D721Med (cell line): Measurements from ENCODE around the gene WAC.

ENCODE experiments used
- DNase-seq: peaks from one replicate; pipeline ENCODE4 v3.0.0; 2011; ENCODE audit warnings: low spot score; ENCODE audit not compliant: insufficient read length
- FAIRE-seq: peaks from 2 replicates; lab custom pipeline; 2011; peaks lifted over from hg19 to GRCh38; lab: Jason Lieb, UNC
- TF ChIP-seq, protein P1 (sequence below): IDR thresholded peaks from 2 replicates; pipeline ENCODE4 v1.5.1; 2012; ENCODE audit warnings: mild to moderate bottlenecking, control low read depth; ENCODE audit not compliant: insufficient read depth; ENCODE audit errors: missing control alignments

WAC gene

DNA sequence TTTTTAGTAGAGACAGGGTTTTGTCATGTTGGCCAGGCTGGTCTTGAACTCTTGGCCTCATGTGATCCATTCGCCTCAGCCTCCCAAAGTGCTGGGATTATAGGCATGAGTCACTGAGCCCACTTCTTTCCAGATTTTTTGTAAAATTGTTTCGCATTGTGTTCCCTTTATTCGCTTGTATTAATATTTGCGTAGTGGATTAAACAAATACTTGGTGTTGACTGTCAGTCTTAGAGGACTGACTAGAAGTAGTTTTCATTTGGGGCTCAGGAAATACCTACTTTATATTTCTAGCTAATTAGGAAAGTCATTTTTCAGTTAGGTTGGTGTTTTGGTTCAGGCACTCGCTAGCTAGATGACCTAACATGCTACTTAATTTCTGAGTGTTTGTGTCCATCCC is 11.1 kb downstream of the WAC start:
- TF ChIP-seq, protein P1, sequence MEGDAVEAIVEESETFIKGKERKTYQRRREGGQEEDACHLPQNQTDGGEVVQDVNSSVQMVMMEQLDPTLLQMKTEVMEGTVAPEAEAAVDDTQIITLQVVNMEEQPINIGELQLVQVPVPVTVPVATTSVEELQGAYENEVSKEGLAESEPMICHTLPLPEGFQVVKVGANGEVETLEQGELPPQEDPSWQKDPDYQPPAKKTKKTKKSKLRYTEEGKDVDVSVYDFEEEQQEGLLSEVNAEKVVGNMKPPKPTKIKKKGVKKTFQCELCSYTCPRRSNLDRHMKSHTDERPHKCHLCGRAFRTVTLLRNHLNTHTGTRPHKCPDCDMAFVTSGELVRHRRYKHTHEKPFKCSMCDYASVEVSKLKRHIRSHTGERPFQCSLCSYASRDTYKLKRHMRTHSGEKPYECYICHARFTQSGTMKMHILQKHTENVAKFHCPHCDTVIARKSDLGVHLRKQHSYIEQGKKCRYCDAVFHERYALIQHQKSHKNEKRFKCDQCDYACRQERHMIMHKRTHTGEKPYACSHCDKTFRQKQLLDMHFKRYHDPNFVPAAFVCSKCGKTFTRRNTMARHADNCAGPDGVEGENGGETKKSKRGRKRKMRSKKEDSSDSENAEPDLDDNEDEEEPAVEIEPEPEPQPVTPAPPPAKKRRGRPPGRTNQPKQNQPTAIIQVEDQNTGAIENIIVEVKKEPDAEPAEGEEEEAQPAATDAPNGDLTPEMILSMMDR, result no peak
- DNase-seq, result no peak
- no peak for FAIRE-seq

DNA sequence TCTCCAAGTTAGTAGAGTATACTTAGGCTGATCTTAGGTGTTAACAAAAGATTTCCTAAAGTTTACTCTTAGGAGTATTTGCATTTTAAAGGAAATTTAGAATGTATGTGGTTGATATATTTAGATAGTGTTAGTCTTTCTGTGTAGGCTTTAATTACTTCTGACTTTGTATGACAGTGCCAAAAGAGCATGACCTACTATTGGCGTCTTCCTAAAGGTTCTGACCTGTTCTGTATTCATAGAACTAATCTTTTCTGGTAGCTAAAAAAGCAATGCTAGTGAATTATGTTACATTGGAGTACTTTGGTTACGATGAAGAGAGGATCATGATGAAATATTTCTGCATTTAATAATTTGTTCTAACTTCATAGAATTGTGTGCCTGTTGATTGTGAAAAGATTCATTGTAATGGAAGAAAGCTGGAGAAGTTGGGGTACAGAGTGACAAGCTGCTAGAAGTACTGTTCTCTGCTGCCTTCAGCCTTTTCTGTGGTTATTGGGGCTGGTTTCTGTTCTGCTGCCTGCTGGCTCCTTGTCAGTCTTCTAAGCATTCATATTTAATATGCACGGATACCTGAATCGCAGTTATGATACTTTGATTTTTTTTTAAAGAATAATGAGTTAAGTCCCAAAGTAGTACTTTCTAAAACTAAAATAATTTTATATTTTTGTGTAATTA is 13.2 kb downstream of the WAC start:
- FAIRE-seq, result no peak
- DNase-seq, result no peak
- TF ChIP-seq, protein P1, result no peak

DNA sequence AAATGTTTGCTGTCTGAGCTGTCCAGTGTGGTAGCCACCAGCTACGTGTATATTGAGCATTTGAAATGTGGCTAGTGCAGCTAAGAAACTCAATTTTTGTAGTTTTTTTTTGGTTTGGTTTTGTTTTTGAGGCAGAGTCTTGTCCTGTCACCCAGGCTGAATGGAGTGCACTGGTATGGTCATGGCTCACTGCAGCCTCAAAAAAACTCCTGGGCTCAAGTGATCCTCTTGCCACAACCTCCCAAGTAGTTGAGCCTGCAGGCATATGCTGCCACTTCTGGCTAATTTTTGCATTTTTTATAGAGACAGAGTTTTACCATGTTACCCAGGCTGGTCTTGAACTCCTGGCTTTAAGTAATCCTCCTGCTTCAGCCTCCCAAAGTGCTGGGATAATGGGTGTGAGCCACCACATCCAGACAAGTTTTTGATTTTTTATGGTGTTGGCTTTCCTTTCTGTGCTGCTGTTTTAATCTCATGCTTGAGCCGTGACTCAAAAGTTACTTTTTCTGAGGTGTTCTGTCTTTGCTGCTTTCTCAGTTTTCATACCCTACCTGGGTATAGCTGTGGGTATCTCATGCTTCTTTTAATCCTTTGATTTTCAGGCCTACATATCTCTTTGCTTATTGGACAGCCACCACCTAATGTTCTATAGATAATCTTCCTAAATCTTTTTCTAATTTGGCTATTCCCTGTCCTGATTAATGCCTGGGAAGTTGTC is 16.0 kb downstream of the WAC start:
- TF ChIP-seq, protein P1, result no peak
- FAIRE-seq, result no peak
- DNase-seq, result no peak

DNA sequence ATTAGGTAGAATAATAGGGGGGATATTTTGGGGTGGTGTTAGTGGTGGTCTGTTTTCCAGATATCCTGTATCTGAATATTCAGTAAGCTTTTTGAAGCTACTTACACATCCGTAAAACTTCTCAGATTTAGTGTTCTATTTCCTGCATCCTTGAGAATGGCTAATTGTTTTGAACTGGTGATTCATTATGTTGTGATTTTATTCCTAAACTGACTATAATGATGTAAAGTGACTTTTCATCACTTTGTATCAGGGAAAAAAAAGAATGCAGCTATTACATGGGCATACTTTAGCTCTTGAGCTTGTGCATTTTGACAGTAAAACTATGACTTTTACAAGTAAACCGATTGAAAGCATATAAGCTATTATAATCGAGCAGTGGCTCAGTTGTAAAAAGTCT is 18.2 kb downstream of the WAC start:
- peak; percentile 41 for FAIRE-seq
- TF ChIP-seq, protein P1, result no peak
- DNase-seq, result no peak

DNA sequence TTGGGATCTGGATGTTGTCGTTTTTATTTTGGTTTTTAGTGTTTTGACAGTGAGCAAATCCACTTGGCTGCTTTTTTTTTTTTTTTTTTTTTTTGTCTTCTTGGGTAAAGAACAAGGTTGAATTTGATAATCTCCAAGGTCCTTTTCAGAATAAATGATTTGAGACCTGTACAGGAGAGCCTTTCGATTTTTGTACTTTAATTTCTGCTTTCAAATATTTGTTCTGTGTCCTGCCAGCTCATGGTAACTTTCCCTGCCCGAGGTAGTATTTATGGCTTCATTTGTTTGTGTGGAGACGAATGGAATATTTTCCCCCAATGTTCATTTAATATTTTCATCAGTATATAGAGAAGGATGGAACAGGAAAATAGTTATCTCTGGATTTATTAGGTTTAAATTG is 19.9 kb downstream of the WAC start:
- DNase-seq (no peak), FAIRE-seq (no peak)
- TF ChIP-seq, protein P1, result no peak

DNA sequence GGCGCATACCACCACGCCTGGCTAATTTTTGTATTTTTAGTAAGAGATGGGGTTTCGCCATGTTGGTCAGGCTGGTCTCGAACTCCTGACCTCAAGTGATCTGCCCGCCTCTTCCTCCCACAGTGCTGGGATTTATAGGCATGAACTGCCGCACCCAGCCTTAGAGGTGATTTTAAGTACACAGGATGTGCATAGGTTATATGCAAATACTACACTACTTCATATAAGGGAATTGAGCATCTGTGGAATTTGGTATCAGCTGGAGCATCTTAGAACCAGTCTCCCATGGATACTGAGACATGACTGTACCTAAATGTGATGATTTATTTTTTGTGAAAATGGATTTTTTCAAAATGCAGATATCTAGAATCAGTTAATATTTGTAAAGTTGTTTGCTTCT is 21.1 kb downstream of the WAC start:
- TF ChIP-seq, protein P1, result no peak
- no peak for FAIRE-seq
- no peak for DNase-seq

DNA sequence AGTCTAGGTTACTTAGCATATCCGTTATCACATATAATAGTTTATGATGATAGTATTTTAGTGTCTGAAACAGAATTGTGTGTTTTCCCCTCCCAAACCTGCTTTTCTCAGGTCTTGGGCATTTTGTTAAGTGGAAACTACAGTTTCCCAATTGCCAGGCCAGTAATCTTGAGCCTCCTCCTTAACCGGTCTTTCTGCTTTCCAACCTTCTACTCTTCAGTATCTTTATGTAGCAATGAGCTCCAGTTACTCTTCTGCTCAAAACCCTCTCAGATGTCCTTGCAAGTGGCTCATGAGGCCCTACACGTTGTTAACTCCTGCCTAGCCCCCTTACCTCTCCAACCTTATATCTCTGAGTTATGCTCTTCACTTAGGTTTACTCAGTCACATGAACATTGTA is 22.0 kb downstream of the WAC start:
- TF ChIP-seq, protein P1, result no peak
- DNase-seq (no peak), FAIRE-seq (no peak)
